Measurements from ENCODE around the gene PRLR.
A peak's percentile ranks its signal among the peaks of the same experiment; 100 is the strongest.
"Not testable (repeated sequence)": the region's sequence is repeated elsewhere in the genome, so short reads cannot be mapped to it uniquely, and the experiment has no call there.

PRLR gene

DNA sequence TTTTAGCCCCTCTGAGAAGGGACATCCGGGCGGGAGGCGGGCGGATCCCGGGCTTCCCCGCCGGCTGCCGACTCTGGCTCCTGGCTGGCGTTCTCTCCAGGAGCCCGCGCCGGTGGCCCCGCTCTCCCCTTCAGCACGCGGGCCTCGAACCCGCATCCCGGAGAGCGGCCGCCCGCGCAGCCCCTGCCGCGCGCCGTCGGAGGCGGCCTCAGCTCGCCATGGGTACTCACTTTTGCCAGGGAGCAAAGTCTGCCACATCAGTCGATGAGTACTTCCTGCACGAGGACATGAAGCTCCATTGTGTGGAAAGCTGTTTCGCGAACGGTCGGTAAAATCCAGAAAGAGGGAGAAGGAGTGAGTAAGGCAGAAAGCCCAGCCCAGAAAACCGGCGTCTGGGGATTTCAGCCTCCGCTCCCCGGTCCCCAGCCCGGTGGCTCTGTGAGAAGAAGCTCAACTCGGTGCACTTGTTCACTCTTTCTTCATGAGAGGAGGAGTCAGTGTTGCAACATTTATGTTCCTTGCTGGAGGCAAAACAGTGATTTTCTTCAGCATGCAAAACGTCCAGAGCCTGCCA is at the start of gene PRLR:
Gene PRLR, minus strand, starts transcription at position 450 of the 574 bp plus-strand sequence. CDS start 140,867 bp downstream, outside the sequence.
- DNase-seq: no peak

DNA sequence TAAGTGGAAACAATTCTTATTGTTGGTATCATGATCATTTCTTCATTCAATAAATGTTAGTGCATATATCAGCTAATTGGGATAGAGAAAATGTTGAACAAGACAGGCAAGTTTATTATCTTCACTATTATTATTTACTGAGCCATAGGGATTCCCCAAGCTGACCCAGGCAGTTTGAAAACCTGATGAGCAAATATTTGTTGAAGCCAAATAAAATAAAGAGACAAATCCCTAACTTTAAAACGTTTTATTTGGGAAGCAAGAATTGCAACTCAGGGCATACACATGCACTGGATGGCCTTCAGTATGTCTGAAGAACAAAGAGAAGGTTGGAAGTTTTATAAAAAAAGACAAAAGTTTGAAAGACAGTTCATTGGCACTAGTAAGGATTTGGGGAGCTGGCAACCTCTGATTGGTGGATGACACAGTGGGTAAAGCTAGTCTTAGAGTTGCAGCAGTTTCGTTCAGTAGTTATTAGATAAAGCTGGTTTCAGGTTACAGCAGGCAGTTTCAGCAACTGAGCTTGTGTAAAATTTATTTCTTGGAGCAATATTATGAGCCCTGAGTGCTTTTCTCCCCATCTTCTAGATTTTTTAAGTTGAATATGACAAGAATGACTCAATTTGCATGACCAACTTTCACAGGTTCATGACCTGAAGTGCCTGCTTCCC is 44.7 kb upstream of the PRLR start:
- no peak for DNase-seq

DNA sequence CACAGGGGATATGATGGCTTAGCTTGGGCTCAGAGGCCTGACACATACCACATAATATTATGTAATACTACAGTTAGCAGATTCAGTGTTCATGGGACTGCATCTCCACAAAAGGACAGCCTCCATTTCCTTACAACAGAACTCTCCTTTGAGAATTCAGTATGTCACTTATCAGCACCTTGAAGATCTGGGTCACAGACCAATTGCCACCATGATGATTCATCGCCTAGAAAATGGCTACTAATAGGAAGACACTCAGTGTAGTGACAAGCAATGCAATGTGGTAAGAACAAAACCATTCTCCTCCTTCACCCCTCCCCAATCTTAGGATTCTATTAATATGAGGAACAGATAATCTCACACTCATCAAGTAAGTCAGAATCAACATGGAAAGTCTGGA is 38.7 kb upstream of the PRLR start:
- DNase-seq: no peak

DNA sequence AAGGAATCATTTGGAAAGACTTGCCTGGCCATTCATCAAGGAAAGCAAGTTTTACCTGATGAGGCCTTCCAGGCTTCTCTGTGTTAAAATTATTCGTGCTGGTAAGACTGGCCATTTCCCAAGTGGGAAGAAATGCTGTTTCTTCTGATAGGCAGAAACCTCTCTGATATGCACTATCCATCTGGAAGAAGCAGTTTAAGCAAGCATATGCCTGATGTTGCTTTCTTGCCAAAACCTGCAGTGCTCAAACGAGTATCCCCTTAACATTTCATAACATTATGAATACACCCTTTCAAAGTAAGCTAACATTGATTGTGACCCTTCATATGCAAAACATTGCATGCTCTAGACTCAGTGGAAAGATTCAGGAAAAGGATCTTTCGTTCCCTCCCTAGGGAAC is 36.0 kb upstream of the PRLR start:
- DNase-seq: no peak

DNA sequence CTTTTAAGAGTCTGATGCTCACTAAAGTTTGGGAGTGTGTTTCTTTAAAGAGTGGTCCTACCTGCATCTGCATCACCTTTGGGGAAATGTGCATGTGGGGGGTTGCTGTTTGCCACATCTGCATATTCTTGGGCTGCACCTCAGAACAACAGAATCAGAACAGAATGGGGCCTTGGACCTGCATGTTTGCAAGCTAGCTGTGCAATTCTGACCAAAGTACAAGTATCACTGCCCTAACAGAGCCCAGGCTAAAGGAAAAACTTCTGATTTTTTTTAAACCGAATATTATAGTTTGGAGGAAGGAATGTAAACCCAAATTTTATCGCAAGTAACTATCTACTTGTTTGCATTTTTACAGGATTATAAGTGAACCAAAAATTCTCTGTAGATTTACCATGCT is 34.2 kb upstream of the PRLR start:
- DNase-seq: no peak

DNA sequence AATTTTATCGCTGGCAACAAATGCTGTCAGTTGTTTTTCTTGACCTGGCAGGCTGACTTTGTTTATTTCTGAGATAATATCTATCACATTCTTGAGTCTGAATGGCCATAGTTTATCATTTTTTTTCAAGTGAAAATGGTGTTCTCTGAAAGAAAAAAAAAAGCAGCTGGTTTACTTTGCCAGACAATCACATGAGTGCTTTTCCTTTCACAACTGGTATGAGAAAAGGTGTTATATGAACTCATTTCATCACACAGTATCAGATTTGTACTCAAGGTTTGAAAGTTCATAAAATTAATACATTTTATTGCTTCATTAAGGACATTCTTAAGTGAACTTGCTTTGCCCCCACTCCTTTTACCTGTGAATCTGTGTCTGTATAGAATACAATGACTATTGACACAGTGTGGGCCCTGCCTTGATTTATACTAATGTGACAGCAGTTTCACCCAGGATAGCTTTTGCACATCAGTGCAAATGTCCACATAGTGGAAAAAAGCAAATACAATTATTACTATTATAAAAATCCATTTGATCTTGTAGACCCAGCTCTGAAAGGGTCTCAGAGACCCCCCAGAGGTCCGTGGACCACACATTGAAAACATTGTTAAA is 33.1 kb upstream of the PRLR start:
- DNase-seq: no peak

DNA sequence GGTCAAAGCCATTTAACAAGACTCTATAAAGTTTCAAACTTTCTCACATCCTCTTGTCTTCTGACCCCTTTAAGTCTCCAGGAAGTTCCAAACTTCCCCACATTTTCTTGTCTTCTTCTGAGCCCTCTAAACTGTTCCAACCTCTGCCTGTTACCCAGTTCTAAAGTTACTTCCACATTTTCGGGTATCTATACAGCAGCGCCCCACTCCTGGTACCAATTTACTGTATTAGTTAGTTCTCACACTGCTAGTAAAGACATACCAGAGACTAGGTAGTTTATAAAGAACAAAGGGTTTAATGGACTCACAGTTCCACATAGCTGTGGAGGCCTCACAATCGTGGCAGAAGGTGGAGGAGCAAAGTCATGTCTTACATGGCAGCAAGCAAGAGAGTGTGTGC is 23.3 kb upstream of the PRLR start:
- DNase-seq: no peak

DNA sequence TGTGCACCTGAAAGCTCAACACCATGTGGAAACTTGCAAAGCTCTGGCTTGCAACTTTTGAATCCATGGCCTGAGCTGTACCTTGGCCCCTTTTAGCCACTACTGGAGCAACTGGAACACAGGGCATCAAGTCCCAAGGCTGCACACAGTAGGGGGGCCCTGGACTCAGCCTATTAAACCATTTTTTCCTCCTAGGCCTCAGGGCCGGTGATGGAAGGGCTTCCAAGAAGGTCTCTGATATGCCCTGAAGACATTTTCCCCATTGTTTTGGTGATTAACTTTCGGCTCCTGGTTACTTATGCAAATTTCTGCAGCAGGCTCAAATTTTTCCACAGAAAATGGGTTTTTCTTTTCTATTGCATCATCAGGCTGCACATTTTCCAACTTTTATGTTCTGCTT is 22.7 kb upstream of the PRLR start:
- DNase-seq: no peak

DNA sequence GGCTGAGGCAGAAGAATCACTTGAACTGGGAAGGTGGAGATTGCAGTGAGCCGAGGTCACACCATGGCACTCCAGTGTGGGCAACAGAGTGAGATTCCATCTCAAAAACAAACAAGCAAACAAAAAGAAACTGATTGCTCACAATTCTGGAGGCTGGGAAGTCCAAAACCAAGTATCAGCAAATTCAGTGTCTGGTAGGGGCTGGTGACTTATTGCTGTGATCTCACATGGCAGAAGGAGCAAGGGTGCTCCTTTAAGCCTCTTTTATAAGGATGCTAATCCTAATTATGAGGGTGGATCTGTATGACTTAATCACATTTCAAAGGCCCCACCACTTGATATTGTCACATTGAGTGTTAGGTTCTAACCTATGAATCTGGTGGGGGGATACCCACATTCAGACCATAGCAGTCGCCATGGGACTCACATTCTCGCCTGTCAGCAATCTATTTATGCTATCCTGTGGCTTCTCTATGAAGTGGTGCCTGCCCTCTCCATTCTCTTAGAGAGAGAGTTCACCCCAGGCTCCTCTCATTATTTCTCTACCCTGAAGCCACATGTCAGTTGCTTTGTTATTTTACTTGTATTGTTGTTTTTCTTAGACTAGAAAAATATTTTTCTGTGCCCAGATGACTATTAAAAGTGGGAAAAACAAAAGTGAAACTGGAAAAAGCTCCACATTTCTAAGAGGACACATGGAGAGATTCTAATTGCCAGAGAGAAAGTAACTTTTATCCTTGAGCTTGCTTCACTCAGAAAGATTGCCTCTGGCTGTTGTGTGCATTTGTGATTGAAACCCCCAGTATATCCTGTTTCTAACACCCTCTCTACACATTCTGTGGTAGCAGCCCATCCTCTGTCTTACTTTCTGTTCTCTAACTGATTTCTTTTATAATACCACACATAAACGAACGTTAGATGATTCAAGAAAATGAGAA is 18.8 kb upstream of the PRLR start:
- DNase-seq: no peak

DNA sequence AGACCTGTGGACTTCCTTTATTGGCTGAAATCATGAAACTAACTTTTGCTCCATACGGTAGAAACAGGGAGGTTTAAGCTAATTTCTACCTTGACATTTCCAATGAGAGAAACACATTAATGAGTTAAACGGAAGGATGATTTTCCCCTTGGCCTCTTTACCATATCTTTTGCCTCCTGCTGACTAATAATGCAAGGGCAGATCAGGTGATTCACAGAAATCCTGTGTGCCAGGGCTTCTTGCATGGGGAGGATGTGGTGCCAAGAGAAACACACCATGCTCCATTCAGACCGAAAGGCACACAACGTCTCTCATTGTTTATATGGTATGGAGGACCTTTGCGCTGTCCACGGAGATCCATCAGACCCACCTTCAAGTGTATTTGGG is 17.4 kb upstream of the PRLR start:
- no peak for DNase-seq

DNA sequence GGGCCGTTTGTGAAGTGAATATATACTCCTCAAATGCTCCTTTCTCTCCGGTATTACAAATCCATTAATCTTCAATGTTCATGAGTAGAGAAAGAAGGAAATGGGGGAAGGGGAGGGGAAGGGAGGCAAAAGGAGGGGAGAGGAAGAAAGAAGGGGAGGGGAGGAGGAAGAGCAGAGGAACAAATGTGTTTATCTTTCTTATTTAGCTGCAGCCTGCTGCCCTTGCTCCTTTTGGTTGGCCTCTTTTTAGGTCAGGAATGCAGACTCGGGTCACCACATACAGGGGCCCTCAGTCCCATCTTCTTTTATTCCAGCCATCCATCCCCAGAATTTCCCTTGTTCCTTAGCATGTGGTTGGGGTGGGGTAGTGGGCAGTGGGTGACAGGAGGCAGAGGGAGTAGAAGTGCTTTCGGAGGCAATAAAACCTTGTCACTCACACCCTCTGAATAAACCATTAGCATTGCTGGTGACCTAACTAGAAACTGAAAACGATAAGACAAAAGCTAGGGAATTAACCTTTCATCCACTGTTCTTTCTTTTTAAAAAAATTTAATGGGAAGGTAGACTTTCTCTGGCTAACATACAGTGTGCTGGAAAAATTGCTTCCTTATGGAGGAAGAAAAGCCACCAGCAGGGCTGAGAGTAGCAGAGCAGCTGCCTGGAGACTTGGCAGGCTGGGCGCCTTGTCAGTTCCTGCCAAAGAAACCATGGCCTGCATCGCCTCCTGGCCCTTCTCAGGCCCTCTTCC is 16.8 kb upstream of the PRLR start:
- peak; percentile 40 to 67 for DNase-seq

DNA sequence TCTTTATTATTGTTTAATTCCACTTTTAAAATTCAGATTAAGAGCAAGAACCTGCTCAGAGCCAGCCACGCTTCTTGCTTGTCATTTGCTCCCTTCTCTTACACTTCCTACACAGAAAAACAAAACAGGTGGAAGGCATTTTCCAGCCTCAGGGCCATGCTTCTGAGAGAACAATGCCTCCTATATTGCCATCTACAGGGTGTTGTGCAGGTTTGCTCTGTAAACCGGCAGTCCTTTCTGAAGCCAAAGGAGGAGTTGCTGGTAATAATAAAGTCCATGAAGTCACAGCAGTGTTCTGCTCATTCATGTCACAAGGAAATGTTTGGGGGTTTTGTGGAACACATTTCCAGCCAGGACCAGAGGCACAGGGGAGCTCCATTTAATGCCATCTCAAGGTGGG is 16.1 kb upstream of the PRLR start:
- no peak for DNase-seq

DNA sequence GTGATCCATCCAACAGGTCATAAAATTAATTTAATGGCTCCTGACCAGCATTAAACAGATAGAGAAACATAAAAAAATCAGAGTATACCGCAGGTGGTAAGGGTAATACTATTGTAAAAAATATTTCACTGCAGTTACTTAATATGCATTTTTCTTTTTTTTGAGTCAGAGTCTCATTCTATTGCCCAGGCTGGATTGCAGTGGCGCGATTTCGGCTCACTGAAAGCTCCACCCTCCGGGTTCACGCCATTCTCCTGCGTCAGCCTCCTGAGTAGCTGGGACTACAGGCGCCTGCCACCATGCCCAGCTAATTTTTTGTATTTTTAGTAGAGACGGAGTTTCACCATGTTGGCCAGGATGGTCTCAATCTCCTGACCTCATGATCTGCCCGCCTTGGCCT is 15.1 kb upstream of the PRLR start:
- not testable (repeated sequence) for DNase-seq

DNA sequence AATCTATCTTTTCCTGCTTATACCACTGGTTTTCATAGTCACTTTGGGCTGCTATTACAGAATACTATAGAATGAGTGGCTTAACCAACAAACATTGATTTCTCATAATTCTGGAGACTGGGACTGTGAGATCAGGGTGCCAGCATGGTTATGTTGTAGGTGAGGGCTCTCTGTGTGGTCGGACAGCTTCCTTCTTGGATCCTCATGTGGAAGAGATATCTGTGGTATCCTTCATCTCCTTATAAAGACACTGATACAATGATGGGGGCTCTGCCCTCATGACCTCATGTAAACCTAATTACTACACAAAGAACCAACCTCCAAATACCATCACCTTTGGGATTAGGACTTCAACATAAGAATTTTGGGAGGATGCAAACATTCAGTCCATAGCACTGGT is 13.9 kb upstream of the PRLR start:
- DNase-seq: no peak

DNA sequence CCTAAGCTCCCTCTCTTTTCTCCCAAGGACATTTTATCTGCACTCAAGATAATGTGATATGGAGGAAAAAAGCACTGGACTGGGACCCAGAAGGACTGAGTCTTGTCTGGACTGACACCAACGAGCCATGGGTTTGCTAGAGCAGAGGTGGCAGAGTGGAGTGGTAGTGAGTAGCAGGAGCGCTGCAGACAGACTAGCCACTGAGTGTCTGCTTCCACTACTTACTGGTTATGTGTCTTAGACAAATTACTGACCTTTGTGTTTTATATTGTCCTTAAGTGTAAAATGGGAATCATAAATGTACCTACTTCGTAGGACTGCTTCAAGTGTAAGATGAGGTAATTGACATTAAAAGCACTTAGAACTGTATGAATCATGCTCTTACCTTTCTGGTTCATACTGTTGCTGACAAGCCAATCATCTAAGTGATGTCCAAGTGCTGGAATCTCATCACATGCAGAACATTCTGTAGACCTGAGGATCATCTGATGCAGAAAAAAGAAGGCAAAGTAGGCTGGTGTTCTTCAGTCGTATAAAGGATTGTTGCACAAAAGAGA is 12.5 kb upstream of the PRLR start:
- no peak for DNase-seq

DNA sequence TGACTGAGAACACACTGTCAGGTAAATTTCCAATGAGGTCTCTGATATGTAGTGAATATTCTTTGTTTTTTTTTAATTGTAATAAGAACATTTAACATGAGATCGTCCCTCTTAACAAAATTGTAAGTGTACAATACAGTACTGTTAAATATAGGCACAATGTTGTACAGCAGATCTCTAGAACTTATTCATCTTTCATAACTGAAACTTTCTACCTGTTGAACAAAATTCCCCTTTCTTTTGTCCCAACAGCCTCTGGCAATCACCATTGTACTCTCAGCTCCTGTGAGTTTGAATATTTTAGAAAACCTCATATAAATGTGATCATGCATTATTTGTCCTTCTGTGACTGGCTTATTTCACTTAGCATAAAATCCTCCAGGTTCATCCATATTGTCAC is 10.6 kb upstream of the PRLR start:
- DNase-seq: no peak

DNA sequence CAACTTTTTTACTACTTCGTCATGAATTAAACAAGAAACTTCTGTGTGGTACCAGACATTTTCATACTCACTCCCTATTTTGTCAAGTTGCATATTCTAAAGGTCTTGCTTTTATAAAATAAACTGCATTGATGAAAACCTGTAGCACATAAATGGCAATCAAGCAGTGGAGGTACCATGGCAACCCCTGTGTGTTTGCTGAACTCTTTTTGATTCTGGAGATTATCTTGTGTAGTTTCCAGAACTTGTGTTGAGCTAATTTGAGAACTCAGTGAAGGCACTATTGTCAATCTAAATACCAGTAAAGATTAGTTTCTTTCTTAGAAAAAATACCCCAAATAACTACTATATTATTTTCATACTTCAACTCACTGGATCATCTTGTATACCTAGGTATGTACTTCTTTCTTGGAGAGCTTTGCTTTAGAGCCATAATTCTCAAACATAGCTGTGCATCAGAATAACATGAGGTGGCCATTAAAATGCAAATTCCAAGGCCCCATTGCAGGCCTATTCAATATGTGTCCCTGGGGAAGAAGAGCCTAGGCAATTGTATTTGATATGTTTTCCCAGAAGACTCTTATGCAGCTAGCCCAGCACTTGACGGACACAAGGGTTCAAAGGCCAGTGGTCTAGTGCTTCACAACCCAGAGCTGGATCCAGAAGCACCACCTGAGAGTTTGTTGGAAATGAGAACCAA is 9.8 kb upstream of the PRLR start:
- DNase-seq: no peak

DNA sequence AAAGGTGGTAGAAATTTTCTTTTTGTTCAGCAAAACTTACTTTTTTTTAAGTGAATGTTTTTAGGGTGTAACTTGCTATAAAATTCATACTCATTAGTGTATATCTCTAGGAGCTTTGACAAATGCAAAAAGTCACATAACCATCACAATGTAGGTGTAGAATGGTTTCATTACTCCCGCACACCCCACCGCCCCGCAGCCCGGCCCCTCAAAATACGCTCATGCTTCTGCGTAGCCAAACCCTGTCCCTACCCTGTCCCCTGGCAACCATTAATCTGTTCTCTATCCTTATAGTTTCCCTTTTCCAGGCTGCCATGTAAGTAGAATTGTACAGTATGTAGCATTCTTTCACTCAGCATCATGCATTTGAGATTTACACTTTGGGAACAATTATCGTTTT is 9.2 kb upstream of the PRLR start:
- DNase-seq: no peak

DNA sequence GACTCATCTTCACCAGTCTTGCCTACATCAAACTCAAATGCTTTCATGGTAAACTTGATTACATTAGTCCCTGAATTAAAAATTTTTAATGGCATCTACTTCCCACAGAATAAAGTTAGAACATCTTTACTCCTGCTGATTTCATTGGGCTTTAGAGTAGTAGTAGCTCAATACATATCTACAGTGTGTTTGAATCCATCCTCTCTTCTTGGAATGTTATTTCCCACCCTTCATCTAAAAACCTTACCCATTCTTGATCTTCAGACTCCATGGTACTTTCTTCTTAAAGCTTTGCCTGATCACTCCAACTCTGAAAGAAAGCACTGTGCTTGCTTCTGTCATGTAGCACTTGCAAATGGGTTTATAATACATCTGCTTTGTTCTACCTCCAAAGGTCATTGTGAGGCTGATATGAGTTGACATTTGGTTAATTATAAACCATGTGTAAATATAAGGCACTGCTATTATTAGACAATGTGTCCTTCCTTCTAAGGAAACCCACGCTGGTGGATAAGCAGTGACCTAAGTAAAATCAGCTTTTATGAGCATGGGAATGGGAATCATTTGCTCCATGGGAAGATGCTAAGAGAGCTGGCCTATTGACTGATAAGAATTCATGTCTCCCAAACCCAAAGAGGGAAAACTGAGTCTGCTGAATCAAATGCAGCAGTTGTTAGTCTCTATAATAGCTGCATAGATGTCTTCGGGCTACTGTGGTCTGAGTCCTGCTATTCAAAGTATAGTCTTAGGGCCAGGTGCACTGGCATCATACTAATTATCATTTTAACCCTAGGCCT is 7.5 kb upstream of the PRLR start:
- no peak for DNase-seq

DNA sequence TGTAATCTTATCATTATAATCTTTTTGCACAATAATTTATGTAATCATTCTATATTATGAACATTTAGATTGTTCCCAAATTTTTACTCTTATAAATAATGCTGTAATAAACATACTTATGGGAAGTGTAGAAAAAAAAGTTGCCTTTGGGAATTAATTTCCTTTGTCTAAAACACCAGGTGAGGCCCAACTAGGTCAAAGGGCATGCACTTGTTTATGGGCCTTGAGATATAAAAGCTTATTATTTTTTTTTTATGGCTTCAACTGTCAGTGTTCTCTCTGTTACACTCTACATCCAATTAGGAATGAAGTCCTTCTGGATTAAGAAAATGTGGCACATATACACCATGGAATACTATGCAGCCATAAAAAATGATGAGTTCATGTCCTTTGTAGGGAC is 6.5 kb upstream of the PRLR start:
- DNase-seq: no peak

DNA sequence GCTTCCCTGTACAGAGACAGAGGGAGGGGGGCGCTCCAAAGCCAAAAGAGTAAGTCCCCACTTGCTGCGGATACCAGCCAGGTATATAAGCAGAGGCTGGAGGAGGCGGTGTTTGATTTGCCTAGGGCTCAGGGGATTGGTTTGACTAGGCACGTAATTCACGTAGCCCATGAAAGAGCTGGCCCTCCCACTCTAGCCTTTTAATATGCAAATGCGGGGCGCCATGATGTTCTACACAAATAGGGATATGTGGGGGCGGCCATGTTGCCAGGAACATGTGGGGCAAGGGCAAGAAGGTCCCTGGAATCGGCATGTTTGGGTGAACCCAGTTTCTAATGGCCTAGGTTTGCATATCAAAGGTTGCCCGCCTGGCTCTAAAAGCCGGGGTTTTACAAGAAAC is 3.3 kb upstream of the PRLR start:
- no peak for DNase-seq

Measured in cerebellar nuclear complex (tissue), 1 donor.